Measurements from ENCODE around the gene PRR5. TPM values are rescaled to one million over a fixed set of nuclear protein-coding genes. Genes with fewer than 3 reads are reported as not detected.

PRR5 gene
- total and polyA plus RNA-seq, 2 of the 13 experiments (the other 11 are each of a cell fraction or from before 2014, with no cell fraction given), result 11.6 to 27.5 TPM

GRCh38 chr22:44676441-44677352 is 25.3 kb upstream of the PRR5 start (continued):
- peak; percentile 46; the same call in 1 of the 2 replicates for TF ChIP-seq THRA (CRISPR knock-in tag; IDR thresholded peaks at IDR 0.05; ENCODE audit: borderline replicate concordance)
- no peak for TF ChIP-seq ZNF234 (CRISPR knock-in tag; conservative IDR thresholded peaks at IDR 0.05)
- TF ChIP-seq FUBP1 (CRISPR knock-in tag; IDR thresholded peaks at IDR 0.05; ENCODE audit: borderline replicate concordance), result no peak
- peak; percentile 21; the same call in 1 of the 2 replicates for TF ChIP-seq BCL6 (CRISPR knock-in tag; IDR thresholded peaks at IDR 0.05)
- TF ChIP-seq MEIS1 (CRISPR knock-in tag; IDR thresholded peaks at IDR 0.05; ENCODE audit: borderline replicate concordance), result no peak
- TF ChIP-seq CREBL2 (CRISPR knock-in tag; IDR thresholded peaks at IDR 0.05; ENCODE audit: borderline replicate concordance), result no peak
- 0 out of 2 replicates have a peak, but pooled peaks have one; percentile 38 for TF ChIP-seq ZNF629 (CRISPR knock-in tag; conservative IDR thresholded peaks at IDR 0.05)
- no peak for TF ChIP-seq MED8 (CRISPR knock-in tag; IDR thresholded peaks at IDR 0.05; ENCODE audit: insufficient replicate concordance)
- no peak for TF ChIP-seq ZNF30 (CRISPR knock-in tag; IDR thresholded peaks at IDR 0.05)
- TF ChIP-seq TFE3 (CRISPR knock-in tag; IDR thresholded peaks at IDR 0.05), result peak; percentile 20; the same call in 1 of the 2 replicates
- 0 out of 2 replicates have a peak, but pooled peaks have one; percentile 29 for TF ChIP-seq ZNF670 (CRISPR knock-in tag; IDR thresholded peaks at IDR 0.05; ENCODE audit: borderline replicate concordance)
- TF ChIP-seq YEATS2 (CRISPR knock-in tag; IDR thresholded peaks at IDR 0.05; ENCODE audit: borderline replicate concordance), result no peak
- TF ChIP-seq ZNF704 (CRISPR knock-in tag; IDR thresholded peaks at IDR 0.05; ENCODE audit: borderline replicate concordance), result no peak
- 0 out of 2 replicates have a peak, but pooled peaks have one; percentile 31 for TF ChIP-seq KMT2A (CRISPR knock-in tag; IDR thresholded peaks at IDR 0.05)
- 0 out of 2 replicates have a peak, but pooled peaks have one; percentile 18 for TF ChIP-seq RAD21 (CRISPR knock-in tag; IDR thresholded peaks at IDR 0.05)
- TF ChIP-seq MYPOP (CRISPR knock-in tag; IDR thresholded peaks at IDR 0.05), result no peak; the same call in 1 of the 2 replicates
- peak; percentile 87 for TF ChIP-seq NRL (CRISPR knock-in tag; IDR thresholded peaks at IDR 0.05; ENCODE audit: borderline replicate concordance)
